ENCODE data around the gene ARHGAP6.

ARHGAP6 gene

DNA sequence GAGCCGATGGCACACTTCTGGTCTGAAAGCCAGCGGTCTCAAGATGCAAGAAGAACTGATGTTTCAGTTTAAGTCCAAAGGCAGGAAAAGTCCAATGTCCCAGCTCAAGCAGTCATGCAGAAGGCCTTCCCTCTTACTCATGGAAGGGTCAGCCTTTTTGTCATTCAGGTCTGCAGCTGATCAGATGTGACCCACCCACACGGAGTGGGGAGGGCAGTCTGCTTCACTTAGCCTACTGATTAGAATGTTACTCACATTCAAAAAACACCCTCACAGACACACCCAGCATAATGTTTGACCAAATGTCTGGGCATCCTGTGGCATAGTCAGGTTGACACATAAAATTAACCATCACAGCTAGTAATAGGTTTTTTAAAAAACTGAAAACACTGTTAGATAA is 548.0 kb downstream of the ARHGAP6 start:
- H3K4me3 ChIP-seq (ENCODE audit: low read length): no peak overlapping the region
- DNase-seq (ENCODE audit: low read depth, low spot score): no peak

DNA sequence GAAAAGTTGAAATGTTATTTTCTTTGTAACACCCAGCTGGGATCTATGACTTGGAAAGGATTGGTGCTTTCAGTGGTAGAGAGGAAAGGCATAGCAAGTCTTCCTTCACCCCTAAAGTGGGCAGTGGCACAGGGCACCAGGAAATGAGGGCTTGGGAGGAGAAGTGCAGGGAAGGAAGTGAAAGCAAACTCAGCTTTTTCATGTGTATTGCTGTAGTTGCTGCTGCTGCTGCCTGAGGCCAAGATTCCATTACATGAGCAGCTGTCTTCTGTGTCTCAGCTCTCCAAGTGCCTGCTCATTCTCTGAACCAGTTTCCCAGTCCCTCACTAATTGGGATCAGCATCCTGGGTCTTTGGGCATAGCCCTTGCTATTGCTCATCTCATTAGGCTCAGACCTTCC is 552.0 kb downstream of the ARHGAP6 start:
- H3K4me3 ChIP-seq (ENCODE audit: low read length): no peak overlapping the region
- DNase-seq (ENCODE audit: low read depth, low spot score): no peak

DNA sequence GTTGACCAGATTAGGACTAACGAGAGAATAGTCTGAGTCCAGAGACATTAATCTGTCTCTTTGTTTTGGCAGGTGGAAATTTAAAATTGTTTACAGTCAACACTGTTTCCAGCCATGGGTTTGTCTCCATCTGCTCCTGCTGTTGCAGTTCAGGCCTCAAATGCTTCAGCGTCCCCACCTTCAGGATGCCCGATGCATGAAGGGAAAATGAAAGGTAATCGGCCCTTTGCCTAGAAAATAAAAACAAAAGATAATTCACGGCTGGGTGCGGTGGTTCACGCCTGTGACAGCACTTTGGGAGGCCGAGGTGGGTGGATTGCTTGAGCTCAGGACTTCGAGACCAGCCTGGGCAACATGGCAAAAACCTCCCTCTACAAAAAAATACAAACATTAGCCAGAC is 553.8 kb downstream of the ARHGAP6 start:
- no peak for DNase-seq (ENCODE audit: low read depth, low spot score)
- peak overlapping the region; percentile 71 for H3K4me3 ChIP-seq (ENCODE audit: low read length)

DNA sequence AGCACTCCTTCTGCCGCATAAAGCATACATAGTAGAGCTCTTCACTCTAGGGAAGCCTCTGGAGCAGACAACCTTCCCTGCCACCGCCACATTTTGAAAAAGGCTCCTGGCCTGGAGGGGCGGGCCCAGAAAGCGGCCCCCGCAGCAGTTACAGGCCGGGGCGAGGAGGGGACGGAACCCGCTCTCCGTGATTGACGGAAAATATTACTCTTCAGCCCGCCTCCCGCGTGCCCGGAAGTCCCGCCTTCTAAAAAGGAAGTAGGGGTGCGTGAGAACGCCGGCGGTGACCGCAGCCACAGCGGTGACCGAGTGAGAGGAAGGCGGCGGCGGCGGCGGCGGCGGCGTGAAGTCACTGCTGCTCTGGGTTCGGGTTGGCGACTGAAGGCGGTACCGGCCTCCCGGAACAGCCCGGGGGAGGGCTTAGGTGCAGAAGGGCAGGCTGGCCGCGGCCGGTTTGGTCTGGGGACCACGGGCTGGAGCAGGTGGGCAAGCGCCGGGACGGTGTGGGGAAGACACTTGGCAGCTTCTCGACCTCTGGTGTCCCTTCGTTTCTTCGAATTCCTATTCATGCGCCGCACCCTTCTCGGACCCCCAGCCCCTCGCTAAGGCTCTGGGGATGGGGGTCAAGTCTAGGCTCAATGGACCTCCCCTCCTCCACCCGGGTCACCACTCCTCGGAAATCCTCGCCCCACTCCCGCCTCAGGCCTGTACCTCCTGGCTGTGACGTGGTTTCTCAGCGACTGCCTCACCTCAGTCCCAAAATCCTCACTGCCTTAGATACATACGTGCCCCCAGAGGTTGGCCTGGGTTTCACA is 554.5 kb downstream of the ARHGAP6 start, which contains the start of gene HCCS:
Gene HCCS, plus strand, starts transcription at position 296 of the 815 bp plus-strand sequence. CDS start 729 bp downstream, outside the sequence.
- peak within 1 kb of the TSS; percentile 71 for H3K4me3 ChIP-seq (ENCODE audit: low read length)
- DNase-seq (ENCODE audit: low read depth, low spot score): peak; percentile 69

- DNase-seq (ENCODE audit: low read depth, low spot score): no peak
- H3K4me3 ChIP-seq (ENCODE audit: low read length): no peak overlapping the region; the same call in 1 of the 2 replicates
Measured at GRCh38 chrX:11109968-11110367, 555.8 kb downstream of the ARHGAP6 start.

DNA sequence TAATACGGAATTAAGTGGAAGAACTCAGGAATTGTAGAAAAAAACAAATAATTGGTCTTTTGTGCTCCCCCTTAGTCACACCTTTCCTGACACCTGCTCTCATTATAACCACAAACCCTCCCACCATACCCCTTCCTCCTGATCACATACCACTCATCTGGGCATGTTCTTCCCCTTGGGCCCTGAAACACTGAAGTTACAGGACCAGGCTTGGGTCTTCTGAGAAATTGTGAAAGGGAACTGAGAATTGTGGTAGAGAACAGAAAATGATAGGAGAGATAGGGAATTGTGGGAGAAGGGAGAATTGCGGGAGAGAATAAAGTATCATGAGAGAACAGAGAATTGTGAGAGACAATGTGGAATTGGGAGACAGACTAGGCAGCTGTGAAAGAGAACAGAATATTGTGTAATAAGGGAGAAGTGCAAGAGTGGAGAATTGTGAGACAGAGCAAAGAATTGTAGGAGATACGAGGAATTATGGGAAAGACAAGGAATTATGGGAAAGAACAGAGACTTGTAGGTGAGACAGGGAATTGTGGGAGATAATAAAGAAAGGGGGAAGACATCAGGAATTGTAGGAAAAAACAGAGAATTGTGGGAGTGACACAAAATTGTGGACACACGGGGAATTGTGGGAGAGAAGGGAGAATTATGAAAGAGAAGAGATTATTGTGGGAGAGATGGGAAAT is 557.3 kb downstream of the ARHGAP6 start:
- DNase-seq (ENCODE audit: low read depth, low spot score): no peak
- H3K4me3 ChIP-seq (ENCODE audit: low read length): no peak overlapping the region

DNA sequence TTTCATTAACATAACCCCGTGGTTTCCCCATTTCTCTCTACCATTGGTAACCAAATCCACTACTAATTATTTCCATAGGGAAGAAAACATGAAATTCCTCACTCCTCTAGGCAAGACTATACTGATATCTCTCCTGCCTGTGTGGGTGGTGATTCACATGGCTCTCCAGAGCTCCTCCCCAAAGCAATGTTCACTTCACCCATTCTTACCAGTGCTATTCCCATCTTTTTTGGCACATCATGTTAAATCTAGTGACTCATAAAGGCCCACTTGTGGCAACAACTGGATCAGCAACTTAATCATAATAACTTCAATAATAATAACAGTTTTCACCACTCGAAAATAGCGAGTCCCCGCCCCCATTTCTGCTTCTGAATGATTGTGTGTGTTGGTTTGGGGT is 560.6 kb downstream of the ARHGAP6 start:
- no peak for DNase-seq (ENCODE audit: low read depth, low spot score)
- H3K4me3 ChIP-seq (ENCODE audit: low read length): no peak overlapping the region

- DNase-seq (ENCODE audit: low read depth, low spot score): no peak
- no peak overlapping the region for H3K4me3 ChIP-seq (ENCODE audit: low read length)
Measured at GRCh38 chrX:11103751-11104150, 562.0 kb downstream of the ARHGAP6 start.

DNA sequence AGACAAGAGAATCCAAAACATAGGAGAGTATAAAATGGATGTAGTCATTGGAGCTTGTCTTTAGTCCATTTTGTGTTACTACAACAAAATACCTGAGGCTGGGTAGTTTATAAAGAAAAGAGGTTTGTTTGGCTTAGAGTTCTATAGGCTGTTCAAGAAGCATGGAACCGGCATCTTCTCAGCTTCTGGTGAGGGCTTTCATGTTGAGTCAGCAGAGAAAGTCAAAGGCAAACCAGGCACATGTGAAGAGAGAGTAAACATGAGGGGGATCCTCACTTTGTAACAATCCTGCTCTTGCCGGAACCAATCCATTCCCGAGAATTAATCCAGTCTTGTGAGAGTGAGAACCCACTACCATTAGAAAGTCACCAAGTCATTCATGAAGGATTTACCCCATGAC is 562.7 kb downstream of the ARHGAP6 start:
- H3K4me3 ChIP-seq (ENCODE audit: low read length): no peak overlapping the region

GRCh38 chrX:11100281-11101035 is 565.3 kb downstream of the ARHGAP6 start:
- peak; percentile 4 for DNase-seq (ENCODE audit: low read depth, low spot score)
- H3K4me3 ChIP-seq (ENCODE audit: low read length): no peak overlapping the region

More for the DNA sequence above, 562.7 kb downstream of the ARHGAP6 start:
- DNase-seq (ENCODE audit: low read depth, low spot score): no peak

DNA sequence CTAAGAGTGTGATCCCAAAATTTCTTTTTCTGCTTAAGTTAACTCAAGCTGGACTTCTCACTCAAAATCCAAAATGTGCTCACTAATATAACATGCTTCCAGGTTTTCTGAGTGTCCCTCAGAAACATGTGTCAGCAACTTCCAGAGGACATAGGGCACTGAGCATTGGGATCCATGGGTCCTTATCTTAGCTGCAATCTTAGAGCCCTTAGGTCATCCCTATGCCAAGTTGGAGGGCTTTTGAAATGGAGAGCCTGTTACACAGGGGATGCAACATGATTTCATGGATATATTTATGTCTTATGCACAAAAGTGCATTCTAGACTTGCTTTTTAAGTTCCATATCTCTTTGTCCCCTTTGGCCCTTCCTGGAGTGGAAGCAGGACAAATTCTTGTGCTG is 566.3 kb downstream of the ARHGAP6 start:
- no peak overlapping the region for H3K4me3 ChIP-seq (ENCODE audit: low read length)
- DNase-seq (ENCODE audit: low read depth, low spot score): no peak

DNA sequence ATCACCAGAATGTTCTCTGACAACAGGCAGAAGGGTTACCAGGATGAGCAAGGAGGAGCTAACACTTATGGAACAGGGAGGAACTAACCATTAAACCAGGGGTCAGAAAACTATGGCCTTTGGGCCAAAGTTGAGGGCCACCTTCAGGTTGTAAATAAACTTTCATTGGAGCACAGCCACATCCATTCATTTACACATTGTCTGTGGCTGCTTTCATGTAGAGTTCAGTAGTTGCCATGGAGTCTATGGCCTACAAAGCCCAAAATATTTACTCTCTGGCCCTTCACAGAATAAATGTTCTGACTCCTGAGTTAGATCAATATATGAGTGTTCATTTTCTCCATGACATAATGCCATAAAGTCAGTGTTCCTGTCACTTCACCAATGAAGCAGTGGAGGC is 567.8 kb downstream of the ARHGAP6 start:
- no peak for DNase-seq (ENCODE audit: low read depth, low spot score)
- no peak overlapping the region for H3K4me3 ChIP-seq (ENCODE audit: low read length)

- no peak overlapping the region for H3K4me3 ChIP-seq (ENCODE audit: low read length)
- no peak for DNase-seq (ENCODE audit: low read depth, low spot score)
Measured at GRCh38 chrX:11089802-11090201, 575.9 kb downstream of the ARHGAP6 start.

All from Jurkat, Clone E6-1 (cell line).